ENCODE measurements around the gene CDH1.

Gene CDH1

GRCh38 chr16:68728523-68728922, 8.6 kb upstream of the CDH1 start:
- FAIRE-seq (no peak), DNase-seq (ENCODE audit: insufficient read length, low spot score) (no peak)
- no peak for TF ChIP-seq PAX5 (IDR thresholded peaks at IDR 0.05; ENCODE audit: insufficient read depth, low read length, severe bottlenecking)
- TF ChIP-seq SPI1 (IDR thresholded peaks at IDR 0.05; ENCODE audit: low read depth, low read length): no peak
- no peak for TF ChIP-seq POLR2A (IDR thresholded peaks at IDR 0.05; ENCODE audit: low read depth, low read length)
- no peak for TF ChIP-seq POU2F2 (IDR thresholded peaks at IDR 0.05; ENCODE audit: low read depth, low read length)
- no peak for TF ChIP-seq POLR2AphosphoS5 (IDR thresholded peaks at IDR 0.05; ENCODE audit: low read depth, low read length)
- no peak for TF ChIP-seq TAF1 (IDR thresholded peaks at IDR 0.05; ENCODE audit: low read depth, low read length)

GRCh38 chr16:68731637-68732036, 5.5 kb upstream of the CDH1 start:
- FAIRE-seq (no peak), DNase-seq (ENCODE audit: insufficient read length, low spot score) (no peak)
- no peak for TF ChIP-seq SPI1 (IDR thresholded peaks at IDR 0.05; ENCODE audit: low read depth, low read length)
- TF ChIP-seq PAX5 (IDR thresholded peaks at IDR 0.05; ENCODE audit: insufficient read depth, low read length, severe bottlenecking): no peak
- TF ChIP-seq POLR2AphosphoS5 (IDR thresholded peaks at IDR 0.05; ENCODE audit: low read depth, low read length): no peak
- no peak for TF ChIP-seq POLR2A (IDR thresholded peaks at IDR 0.05; ENCODE audit: low read depth, low read length)
- no peak for TF ChIP-seq TAF1 (IDR thresholded peaks at IDR 0.05; ENCODE audit: low read depth, low read length)
- TF ChIP-seq POU2F2 (IDR thresholded peaks at IDR 0.05; ENCODE audit: low read depth, low read length): no peak

GRCh38 chr16:68732042-68732680, 4.9 kb upstream of the CDH1 start:
- no peak for FAIRE-seq
- DNase-seq (ENCODE audit: insufficient read length, low spot score): no peak

GRCh38 chr16:68732741-68733399, 4.2 kb upstream of the CDH1 start:
- DNase-seq (ENCODE audit: insufficient read length, low spot score) (no peak), FAIRE-seq (no peak)
- no peak for TF ChIP-seq POU2F2 (IDR thresholded peaks at IDR 0.05; ENCODE audit: low read depth, low read length)
- no peak for TF ChIP-seq POLR2A (IDR thresholded peaks at IDR 0.05; ENCODE audit: low read depth, low read length)
- no peak for TF ChIP-seq TAF1 (IDR thresholded peaks at IDR 0.05; ENCODE audit: low read depth, low read length)

More at GRCh38 chr16:68732042-68732680, 4.9 kb upstream of the CDH1 start:
- TF ChIP-seq TAF1 (IDR thresholded peaks at IDR 0.05; ENCODE audit: low read depth, low read length) (no peak), PAX5 (IDR thresholded peaks at IDR 0.05; ENCODE audit: insufficient read depth, low read length, severe bottlenecking) (no peak)

GRCh38 chr16:68733570-68733969, 3.5 kb upstream of the CDH1 start:
- FAIRE-seq: no peak
- DNase-seq (ENCODE audit: insufficient read length, low spot score): no peak
- TF ChIP-seq POLR2A (IDR thresholded peaks at IDR 0.05; ENCODE audit: low read depth, low read length): no peak

GRCh38 chr16:68734782-68735181, 2.3 kb upstream of the CDH1 start:
- TF ChIP-seq POLR2AphosphoS5 (IDR thresholded peaks at IDR 0.05; ENCODE audit: low read depth, low read length): no peak
- no peak for TF ChIP-seq POU2F2 (IDR thresholded peaks at IDR 0.05; ENCODE audit: low read depth, low read length)
- TF ChIP-seq POLR2A (IDR thresholded peaks at IDR 0.05; ENCODE audit: low read depth, low read length): no peak
- no peak for TF ChIP-seq TAF1 (IDR thresholded peaks at IDR 0.05; ENCODE audit: low read depth, low read length)
- TF ChIP-seq SPI1 (IDR thresholded peaks at IDR 0.05; ENCODE audit: low read depth, low read length): no peak
- no peak for TF ChIP-seq PAX5 (IDR thresholded peaks at IDR 0.05; ENCODE audit: insufficient read depth, low read length, severe bottlenecking)
- DNase-seq (ENCODE audit: insufficient read length, low spot score) (no peak), FAIRE-seq (no peak)

GRCh38 chr16:68736561-68736960, 531 bp upstream of the CDH1 start:
- no peak for DNase-seq (ENCODE audit: insufficient read length, low spot score)
- TF ChIP-seq SPI1 (IDR thresholded peaks at IDR 0.05; ENCODE audit: low read depth, low read length): no peak
- TF ChIP-seq POU2F2 (IDR thresholded peaks at IDR 0.05; ENCODE audit: low read depth, low read length): no peak
- TF ChIP-seq POLR2A (IDR thresholded peaks at IDR 0.05; ENCODE audit: low read depth, low read length): no peak
- TF ChIP-seq TAF1 (IDR thresholded peaks at IDR 0.05; ENCODE audit: low read depth, low read length): no peak
- no peak for TF ChIP-seq POLR2AphosphoS5 (IDR thresholded peaks at IDR 0.05; ENCODE audit: low read depth, low read length)
- no peak for TF ChIP-seq PAX5 (IDR thresholded peaks at IDR 0.05; ENCODE audit: insufficient read depth, low read length, severe bottlenecking)
- FAIRE-seq: no peak

GRCh38 chr16:68737730-68738629, 888 bp downstream of the CDH1 start:
- TF ChIP-seq POLR2A (IDR thresholded peaks at IDR 0.05; ENCODE audit: low read depth, low read length): no peak
- no peak for TF ChIP-seq POLR2AphosphoS5 (IDR thresholded peaks at IDR 0.05; ENCODE audit: low read depth, low read length)
- no peak for TF ChIP-seq TAF1 (IDR thresholded peaks at IDR 0.05; ENCODE audit: low read depth, low read length)
- TF ChIP-seq POU2F2 (IDR thresholded peaks at IDR 0.05; ENCODE audit: low read depth, low read length): no peak
- TF ChIP-seq SPI1 (IDR thresholded peaks at IDR 0.05; ENCODE audit: low read depth, low read length): no peak
- TF ChIP-seq PAX5 (IDR thresholded peaks at IDR 0.05; ENCODE audit: insufficient read depth, low read length, severe bottlenecking): no peak
- FAIRE-seq: no peak

GRCh38 chr16:68739964-68740627, 3.0 kb downstream of the CDH1 start:
- FAIRE-seq (no peak), DNase-seq (ENCODE audit: insufficient read length, low spot score) (no peak)
- TF ChIP-seq PAX5 (IDR thresholded peaks at IDR 0.05; ENCODE audit: insufficient read depth, low read length, severe bottlenecking) (no peak), POU2F2 (IDR thresholded peaks at IDR 0.05; ENCODE audit: low read depth, low read length) (no peak), TAF1 (IDR thresholded peaks at IDR 0.05; ENCODE audit: low read depth, low read length) (no peak), POLR2AphosphoS5 (IDR thresholded peaks at IDR 0.05; ENCODE audit: low read depth, low read length) (no peak), SPI1 (IDR thresholded peaks at IDR 0.05; ENCODE audit: low read depth, low read length) (no peak), POLR2A (IDR thresholded peaks at IDR 0.05; ENCODE audit: low read depth, low read length) (no peak)

More at GRCh38 chr16:68737730-68738629, 888 bp downstream of the CDH1 start:
- no peak for DNase-seq (ENCODE audit: insufficient read length, low spot score)

Data from GM12891 (cell line).